HepG2 (cell line): Measurements from ENCODE around the gene AIF1. TPM values are rescaled to one million over a fixed set of nuclear protein-coding genes. Genes with fewer than 3 reads are reported as not detected.

Experiments
- JUND ChIP-seq: sonication (generic); formaldehyde crosslinking; IDR thresholded peaks from 2 replicates; pipeline ENCODE4 v1.8.0; 2022; ENCODE audit warnings: mild to moderate bottlenecking, missing genetic modification reagents
- KLF16 ChIP-seq, 2 experiments: sonication (generic) in 1 of 2; formaldehyde crosslinking in 1 of 2; IDR thresholded peaks; 2 replicates each; pipeline versions ENCODE4 v1.6.1 to v1.8.0; 2016 to 2023; ENCODE audit warnings: missing genetic modification reagents in 2 of 2, missing compliant biosample characterization in 1 of 2
- PHF5A ChIP-seq: IDR thresholded peaks from one replicate; pipeline ENCODE4 v1.6.1; 2018; ENCODE audit warnings: low read depth, missing genetic modification reagents; ENCODE audit not compliant: unreplicated experiment
- PHF8 ChIP-seq: sonication (generic); formaldehyde crosslinking; IDR thresholded peaks from 2 replicates; pipeline ENCODE4 v1.5.0; 2020; ENCODE audit warnings: missing genetic modification reagents
- TBX2 ChIP-seq: sonication (generic); formaldehyde crosslinking; IDR thresholded peaks from 2 replicates; pipeline ENCODE4 v1.5.0; 2020; ENCODE audit warnings: missing genetic modification reagents, mild to moderate bottlenecking, borderline replicate concordance
- YEATS4 ChIP-seq: sonication (generic); formaldehyde crosslinking; IDR thresholded peaks from 2 replicates; pipeline ENCODE4 v1.4.0; 2020; ENCODE audit warnings: missing genetic modification reagents, borderline replicate concordance
- ZBTB7A ChIP-seq: sonication (generic); formaldehyde crosslinking; IDR thresholded peaks from 2 replicates; pipeline ENCODE4 v1.8.0; 2022; ENCODE audit warnings: mild to moderate bottlenecking, missing genetic modification reagents
- ZEB1 ChIP-seq: IDR thresholded peaks from 2 replicates; pipeline ENCODE4 v1.6.1; 2012; ENCODE audit warnings: mild to moderate bottlenecking, low read depth, inconsistent platforms; ENCODE audit not compliant: insufficient replicate concordance
- ZFP1 ChIP-seq: IDR thresholded peaks from 2 replicates; pipeline ENCODE4 v1.6.1; 2016
- ZNF205 ChIP-seq: IDR thresholded peaks from 2 replicates; pipeline ENCODE4 v1.6.1; 2018; ENCODE audit warnings: missing biosample characterization, missing genetic modification reagents
- ZNF230 ChIP-seq: sonication (generic); formaldehyde crosslinking; IDR thresholded peaks from 2 replicates; pipeline ENCODE4 v1.4.0; 2020; ENCODE audit warnings: mild to moderate bottlenecking, missing genetic modification reagents
- ZNF296 ChIP-seq: sonication (generic); formaldehyde crosslinking; conservative IDR thresholded peaks from 2 replicates; pipeline ENCODE4 v1.5.0; 2020; ENCODE audit warnings: mild to moderate bottlenecking, missing genetic modification reagents
- ZNF329 ChIP-seq: sonication (generic); formaldehyde crosslinking; IDR thresholded peaks from 2 replicates; pipeline ENCODE4 v1.9.0; 2021; ENCODE audit warnings: low read depth, mild to moderate bottlenecking, missing genetic modification reagents
- ZNF331 ChIP-seq: sonication (generic); formaldehyde crosslinking; IDR thresholded peaks from 2 replicates; pipeline ENCODE4 v1.4.0; 2020; ENCODE audit warnings: missing genetic modification reagents
- ZNF761 ChIP-seq: sonication (generic); formaldehyde crosslinking; conservative IDR thresholded peaks from 2 replicates; pipeline ENCODE4 v1.4.0; 2020; ENCODE audit warnings: mild to moderate bottlenecking, missing genetic modification reagents
- ZNF780A ChIP-seq: sonication (generic); formaldehyde crosslinking; IDR thresholded peaks from 2 replicates; pipeline ENCODE4 v1.8.0; 2022; ENCODE audit warnings: mild to moderate bottlenecking, missing genetic modification reagents, moderate library complexity
- polyA plus RNA-seq, 8 experiments: library from polyadenylated mRNA; depleted of rRNA in 3 of 8; stranded (reverse) in 7 of 8; unstranded in 1 of 8; fragments of >200 nt; fragmentation: Illumina TruSeq in 4 of 8; extraction: Trizol in 4 of 8; gene quantifications; 2 replicates each; pipeline versions ENCODE4 v1.2.1 to v1.2.3, GENCODE V29; 2011 to 2016; ENCODE audit warnings: low read depth in 4 of 8, missing spikeins in 1 of 8, mixed read lengths in 1 of 8; ENCODE audit not compliant: insufficient read depth in 1 of 8
- total RNA-seq, 5 experiments: library from RNA; depleted of rRNA; stranded (reverse); fragments of >200 nt; fragmentation: Illumina TruSeq; extraction: Trizol; gene quantifications; 2 replicates each; pipeline ENCODE4 v1.2.3, GENCODE V29; 2016; ENCODE audit warnings: low read depth in 1 of 5
- TF ChIP-seq, protein P1 (sequence below): sonication (generic); formaldehyde crosslinking; conservative IDR thresholded peaks from 2 replicates; pipeline ENCODE4 v1.4.0; 2020; ENCODE audit warnings: missing genetic modification reagents
- TF ChIP-seq, protein P2 (sequence below): sonication (generic); formaldehyde crosslinking; IDR thresholded peaks from 2 replicates; pipeline ENCODE4 v1.5.0; 2020; ENCODE audit warnings: mild to moderate bottlenecking, missing genetic modification reagents
- TF ChIP-seq, protein P3 (sequence below): sonication (generic); formaldehyde crosslinking; IDR thresholded peaks from 2 replicates; pipeline ENCODE4 v1.5.0; 2020; ENCODE audit warnings: mild to moderate bottlenecking, missing genetic modification reagents, borderline replicate concordance
- TF ChIP-seq, protein P4 (sequence below): sonication (generic); formaldehyde crosslinking; IDR thresholded peaks from 2 replicates; pipeline ENCODE4 v1.4.0; 2020; ENCODE audit warnings: mild to moderate bottlenecking, missing genetic modification reagents

AIF1 gene
- total and polyA plus RNA-seq, 2 of the 13 experiments (the other 11 are each of a cell fraction or from before 2014, with no cell fraction given), result 1.5 TPM; not detected in 1

DNA sequence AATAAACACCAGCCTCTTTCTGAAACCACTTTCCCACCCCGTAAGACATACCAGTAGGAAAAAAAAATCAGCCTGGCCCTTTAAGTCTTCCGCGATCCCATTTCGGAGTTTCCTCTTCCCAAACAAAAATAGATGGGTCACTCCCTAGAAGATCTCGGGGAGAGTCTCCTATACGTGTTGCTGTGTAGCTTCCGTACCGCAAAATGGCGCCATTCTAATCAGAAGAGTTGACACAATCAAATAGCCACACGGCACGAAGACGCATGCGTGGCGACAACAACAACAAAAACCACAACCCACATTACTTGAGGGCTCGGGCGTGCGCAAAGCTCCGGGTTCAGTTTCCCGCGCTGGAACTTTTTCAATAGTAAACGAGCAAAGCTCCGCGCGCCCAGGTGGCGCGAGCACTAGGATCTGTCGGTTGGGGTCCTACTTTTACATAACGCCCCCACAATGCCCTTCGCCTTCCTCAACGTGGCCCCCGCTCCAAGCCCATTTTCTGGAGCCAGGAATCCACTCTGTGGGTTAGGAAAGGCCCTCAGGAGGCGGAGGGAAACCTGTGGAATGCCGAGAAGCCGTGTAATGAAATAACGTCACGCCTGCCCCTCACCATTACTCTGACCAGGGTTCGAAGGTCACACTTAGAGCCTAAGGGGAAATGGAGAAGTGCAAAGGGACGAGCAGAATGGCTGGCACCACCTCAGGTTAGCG, 49.9 kb downstream of the AIF1 start, which contains the start of gene GPANK1 (continued):
- no peak; the same call in 1 of the 2 replicates for TF ChIP-seq YEATS4 (CRISPR knock-in tag)
- TF ChIP-seq ZNF205 (CRISPR knock-in tag), result peak; percentile 78
- TF ChIP-seq, protein P1, sequence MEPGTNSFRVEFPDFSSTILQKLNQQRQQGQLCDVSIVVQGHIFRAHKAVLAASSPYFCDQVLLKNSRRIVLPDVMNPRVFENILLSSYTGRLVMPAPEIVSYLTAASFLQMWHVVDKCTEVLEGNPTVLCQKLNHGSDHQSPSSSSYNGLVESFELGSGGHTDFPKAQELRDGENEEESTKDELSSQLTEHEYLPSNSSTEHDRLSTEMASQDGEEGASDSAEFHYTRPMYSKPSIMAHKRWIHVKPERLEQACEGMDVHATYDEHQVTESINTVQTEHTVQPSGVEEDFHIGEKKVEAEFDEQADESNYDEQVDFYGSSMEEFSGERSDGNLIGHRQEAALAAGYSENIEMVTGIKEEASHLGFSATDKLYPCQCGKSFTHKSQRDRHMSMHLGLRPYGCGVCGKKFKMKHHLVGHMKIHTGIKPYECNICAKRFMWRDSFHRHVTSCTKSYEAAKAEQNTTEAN (CRISPR knock-in tag), result peak; percentile 41
- TF ChIP-seq ZFP1 (CRISPR knock-in tag), result 0 out of 2 replicates have a peak, but pooled peaks have one; percentile 11
- no peak for TF ChIP-seq KLF16 (CRISPR knock-in tag; IDR thresholded peaks at IDR 0.05)
- TF ChIP-seq ZNF331 (CRISPR knock-in tag), result 0 out of 2 replicates have a peak, but pooled peaks have one; percentile 66
- TF ChIP-seq PHF5A (CRISPR knock-in tag), result no peak
- TF ChIP-seq, protein P2, sequence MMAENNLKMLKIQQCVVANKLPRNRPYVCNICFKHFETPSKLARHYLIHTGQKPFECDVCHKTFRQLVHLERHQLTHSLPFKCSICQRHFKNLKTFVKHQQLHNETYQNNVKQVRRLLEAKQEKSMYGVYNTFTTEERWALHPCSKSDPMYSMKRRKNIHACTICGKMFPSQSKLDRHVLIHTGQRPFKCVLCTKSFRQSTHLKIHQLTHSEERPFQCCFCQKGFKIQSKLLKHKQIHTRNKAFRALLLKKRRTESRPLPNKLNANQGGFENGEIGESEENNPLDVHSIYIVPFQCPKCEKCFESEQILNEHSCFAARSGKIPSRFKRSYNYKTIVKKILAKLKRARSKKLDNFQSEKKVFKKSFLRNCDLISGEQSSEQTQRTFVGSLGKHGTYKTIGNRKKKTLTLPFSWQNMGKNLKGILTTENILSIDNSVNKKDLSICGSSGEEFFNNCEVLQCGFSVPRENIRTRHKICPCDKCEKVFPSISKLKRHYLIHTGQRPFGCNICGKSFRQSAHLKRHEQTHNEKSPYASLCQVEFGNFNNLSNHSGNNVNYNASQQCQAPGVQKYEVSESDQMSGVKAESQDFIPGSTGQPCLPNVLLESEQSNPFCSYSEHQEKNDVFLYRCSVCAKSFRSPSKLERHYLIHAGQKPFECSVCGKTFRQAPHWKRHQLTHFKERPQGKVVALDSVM (CRISPR knock-in tag), result no peak
- no peak; the same call in 1 of the 2 replicates for TF ChIP-seq ZNF761 (CRISPR knock-in tag)
- no peak; the same call in 1 of the 2 replicates for TF ChIP-seq ZNF329 (CRISPR knock-in tag)
- TF ChIP-seq JUND, result no peak
- peak; percentile 53; the same call in 1 of the 2 replicates for TF ChIP-seq ZNF780A (CRISPR knock-in tag)
- peak; percentile 39 for TF ChIP-seq ZEB1
- TF ChIP-seq, protein P3, sequence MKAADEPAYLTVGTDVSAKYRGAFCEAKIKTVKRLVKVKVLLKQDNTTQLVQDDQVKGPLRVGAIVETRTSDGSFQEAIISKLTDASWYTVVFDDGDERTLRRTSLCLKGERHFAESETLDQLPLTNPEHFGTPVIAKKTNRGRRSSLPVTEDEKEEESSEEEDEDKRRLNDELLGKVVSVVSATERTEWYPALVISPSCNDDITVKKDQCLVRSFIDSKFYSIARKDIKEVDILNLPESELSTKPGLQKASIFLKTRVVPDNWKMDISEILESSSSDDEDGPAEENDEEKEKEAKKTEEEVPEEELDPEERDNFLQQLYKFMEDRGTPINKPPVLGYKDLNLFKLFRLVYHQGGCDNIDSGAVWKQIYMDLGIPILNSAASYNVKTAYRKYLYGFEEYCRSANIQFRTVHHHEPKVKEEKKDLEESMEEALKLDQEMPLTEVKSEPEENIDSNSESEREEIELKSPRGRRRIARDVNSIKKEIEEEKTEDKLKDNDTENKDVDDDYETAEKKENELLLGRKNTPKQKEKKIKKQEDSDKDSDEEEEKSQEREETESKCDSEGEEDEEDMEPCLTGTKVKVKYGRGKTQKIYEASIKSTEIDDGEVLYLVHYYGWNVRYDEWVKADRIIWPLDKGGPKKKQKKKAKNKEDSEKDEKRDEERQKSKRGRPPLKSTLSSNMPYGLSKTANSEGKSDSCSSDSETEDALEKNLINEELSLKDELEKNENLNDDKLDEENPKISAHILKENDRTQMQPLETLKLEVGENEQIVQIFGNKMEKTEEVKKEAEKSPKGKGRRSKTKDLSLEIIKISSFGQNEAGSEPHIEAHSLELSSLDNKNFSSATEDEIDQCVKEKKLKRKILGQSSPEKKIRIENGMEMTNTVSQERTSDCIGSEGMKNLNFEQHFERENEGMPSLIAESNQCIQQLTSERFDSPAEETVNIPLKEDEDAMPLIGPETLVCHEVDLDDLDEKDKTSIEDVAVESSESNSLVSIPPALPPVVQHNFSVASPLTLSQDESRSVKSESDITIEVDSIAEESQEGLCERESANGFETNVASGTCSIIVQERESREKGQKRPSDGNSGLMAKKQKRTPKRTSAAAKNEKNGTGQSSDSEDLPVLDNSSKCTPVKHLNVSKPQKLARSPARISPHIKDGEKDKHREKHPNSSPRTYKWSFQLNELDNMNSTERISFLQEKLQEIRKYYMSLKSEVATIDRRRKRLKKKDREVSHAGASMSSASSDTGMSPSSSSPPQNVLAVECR (CRISPR knock-in tag), result peak; percentile 48; the same call in 1 of the 2 replicates
- TF ChIP-seq PHF8 (CRISPR knock-in tag), result peak; percentile 17; the same call in 1 of the 2 replicates
- 0 out of 2 replicates have a peak, but pooled peaks have one; percentile 20 for TF ChIP-seq ZNF230 (CRISPR knock-in tag)
- TF ChIP-seq, protein P4, sequence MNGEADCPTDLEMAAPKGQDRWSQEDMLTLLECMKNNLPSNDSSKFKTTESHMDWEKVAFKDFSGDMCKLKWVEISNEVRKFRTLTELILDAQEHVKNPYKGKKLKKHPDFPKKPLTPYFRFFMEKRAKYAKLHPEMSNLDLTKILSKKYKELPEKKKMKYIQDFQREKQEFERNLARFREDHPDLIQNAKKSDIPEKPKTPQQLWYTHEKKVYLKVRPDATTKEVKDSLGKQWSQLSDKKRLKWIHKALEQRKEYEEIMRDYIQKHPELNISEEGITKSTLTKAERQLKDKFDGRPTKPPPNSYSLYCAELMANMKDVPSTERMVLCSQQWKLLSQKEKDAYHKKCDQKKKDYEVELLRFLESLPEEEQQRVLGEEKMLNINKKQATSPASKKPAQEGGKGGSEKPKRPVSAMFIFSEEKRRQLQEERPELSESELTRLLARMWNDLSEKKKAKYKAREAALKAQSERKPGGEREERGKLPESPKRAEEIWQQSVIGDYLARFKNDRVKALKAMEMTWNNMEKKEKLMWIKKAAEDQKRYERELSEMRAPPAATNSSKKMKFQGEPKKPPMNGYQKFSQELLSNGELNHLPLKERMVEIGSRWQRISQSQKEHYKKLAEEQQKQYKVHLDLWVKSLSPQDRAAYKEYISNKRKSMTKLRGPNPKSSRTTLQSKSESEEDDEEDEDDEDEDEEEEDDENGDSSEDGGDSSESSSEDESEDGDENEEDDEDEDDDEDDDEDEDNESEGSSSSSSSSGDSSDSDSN (CRISPR knock-in tag), result no peak; the same call in 1 of the 2 replicates
- peak; percentile 82 for TF ChIP-seq TBX2 (CRISPR knock-in tag)
- TF ChIP-seq ZNF296, result no peak; the same call in 1 of the 2 replicates
- peak; percentile 52 for TF ChIP-seq ZBTB7A (CRISPR knock-in tag)
